GM12873 (cell line): ENCODE measurements around the gene CIDEA.

ENCODE experiments used
- CTCF ChIP-seq: IDR thresholded peaks from 2 replicates; pipeline ENCODE4 v1.5.1; 2012; ENCODE audit warnings: low read depth, mild to moderate bottlenecking, moderate library complexity, low read length, control low read depth; ENCODE audit not compliant: insufficient read depth; ENCODE audit errors: missing control alignments

Gene CIDEA

GRCh38 chr18:12308386-12309100, 54.4 kb downstream of the CIDEA start:
- TF ChIP-seq CTCF, result no peak

GRCh38 chr18:12309683-12310198, 55.6 kb downstream of the CIDEA start:
- no peak for TF ChIP-seq CTCF

GRCh38 chr18:12310762-12311161, 56.6 kb downstream of the CIDEA start:
- TF ChIP-seq CTCF, result no peak

- no peak for TF ChIP-seq CTCF
Observed at GRCh38 chr18:12312976-12313375, 58.8 kb downstream of the CIDEA start.

GRCh38 chr18:12313530-12314245, 59.5 kb downstream of the CIDEA start:
- no peak for TF ChIP-seq CTCF

- no peak for TF ChIP-seq CTCF
Observed at GRCh38 chr18:12314591-12315305, 60.6 kb downstream of the CIDEA start.

GRCh38 chr18:12315490-12315889, 61.3 kb downstream of the CIDEA start:
- no peak for TF ChIP-seq CTCF
